COLO668 (cell line): ENCODE data around the gene CGRRF1.

Source experiments
- DNase-seq: peaks from one replicate; lab custom pipeline; 2025; ENCODE audit not compliant: unreplicated experiment; lab: John Stamatoyannopoulos, UW

The CGRRF1 gene

GRCh38 chr14:54509546-54510501 is at the start of gene CGRRF1:
Gene CGRRF1 (plus strand): TSS chr14:54509906. CDS start chr14:54509960, 54 bp downstream.
- peak; percentile 99 for DNase-seq

GRCh38 chr14:54462048-54462447 is 47.7 kb upstream of the CGRRF1 start:
- no peak for DNase-seq

GRCh38 chr14:54465654-54466053 is 44.1 kb upstream of the CGRRF1 start:
- no peak for DNase-seq

- DNase-seq, result no peak
Measured at GRCh38 chr14:54467280-54467679, 42.4 kb upstream of the CGRRF1 start.

GRCh38 chr14:54470701-54471100 is 39.0 kb upstream of the CGRRF1 start:
- no peak for DNase-seq

- DNase-seq, result no peak
Measured at GRCh38 chr14:54471641-54472040, 38.1 kb upstream of the CGRRF1 start.

GRCh38 chr14:54472315-54472714 is 37.4 kb upstream of the CGRRF1 start:
- no peak for DNase-seq

- no peak for DNase-seq
Measured at GRCh38 chr14:54474232-54474793, 35.4 kb upstream of the CGRRF1 start.

GRCh38 chr14:54475187-54475899 is 34.4 kb upstream of the CGRRF1 start:
- no peak for DNase-seq

- no peak for DNase-seq
Measured at GRCh38 chr14:54475911-54476310, 33.8 kb upstream of the CGRRF1 start.

- DNase-seq, result no peak
Measured at GRCh38 chr14:54478636-54479215, 31.0 kb upstream of the CGRRF1 start.

- DNase-seq, result no peak
Measured at GRCh38 chr14:54480830-54481562, 28.7 kb upstream of the CGRRF1 start.

GRCh38 chr14:54481695-54482094 is 28.0 kb upstream of the CGRRF1 start:
- no peak for DNase-seq

- DNase-seq, result no peak
Measured at GRCh38 chr14:54483073-54483745, 26.5 kb upstream of the CGRRF1 start.

GRCh38 chr14:54483846-54484245 is 25.9 kb upstream of the CGRRF1 start:
- no peak for DNase-seq

GRCh38 chr14:54486685-54487084 is 23.0 kb upstream of the CGRRF1 start:
- DNase-seq, result no peak

- no peak for DNase-seq
Measured at GRCh38 chr14:54487771-54488170, 21.9 kb upstream of the CGRRF1 start.

GRCh38 chr14:54488318-54488645 is 21.4 kb upstream of the CGRRF1 start:
- no peak for DNase-seq

- DNase-seq, result peak; percentile 96
Measured at GRCh38 chr14:54488646-54489317, 20.9 kb upstream of the CGRRF1 start, which contains the start of gene GMFB. Gene GMFB (minus strand): TSS chr14:54488980. CDS start chr14:54488927, 53 bp downstream.

- no peak for DNase-seq
Measured at GRCh38 chr14:54489318-54489683, 20.4 kb upstream of the CGRRF1 start.
